ENCODE results near the gene C6orf132.

C6orf132 gene

DNA sequence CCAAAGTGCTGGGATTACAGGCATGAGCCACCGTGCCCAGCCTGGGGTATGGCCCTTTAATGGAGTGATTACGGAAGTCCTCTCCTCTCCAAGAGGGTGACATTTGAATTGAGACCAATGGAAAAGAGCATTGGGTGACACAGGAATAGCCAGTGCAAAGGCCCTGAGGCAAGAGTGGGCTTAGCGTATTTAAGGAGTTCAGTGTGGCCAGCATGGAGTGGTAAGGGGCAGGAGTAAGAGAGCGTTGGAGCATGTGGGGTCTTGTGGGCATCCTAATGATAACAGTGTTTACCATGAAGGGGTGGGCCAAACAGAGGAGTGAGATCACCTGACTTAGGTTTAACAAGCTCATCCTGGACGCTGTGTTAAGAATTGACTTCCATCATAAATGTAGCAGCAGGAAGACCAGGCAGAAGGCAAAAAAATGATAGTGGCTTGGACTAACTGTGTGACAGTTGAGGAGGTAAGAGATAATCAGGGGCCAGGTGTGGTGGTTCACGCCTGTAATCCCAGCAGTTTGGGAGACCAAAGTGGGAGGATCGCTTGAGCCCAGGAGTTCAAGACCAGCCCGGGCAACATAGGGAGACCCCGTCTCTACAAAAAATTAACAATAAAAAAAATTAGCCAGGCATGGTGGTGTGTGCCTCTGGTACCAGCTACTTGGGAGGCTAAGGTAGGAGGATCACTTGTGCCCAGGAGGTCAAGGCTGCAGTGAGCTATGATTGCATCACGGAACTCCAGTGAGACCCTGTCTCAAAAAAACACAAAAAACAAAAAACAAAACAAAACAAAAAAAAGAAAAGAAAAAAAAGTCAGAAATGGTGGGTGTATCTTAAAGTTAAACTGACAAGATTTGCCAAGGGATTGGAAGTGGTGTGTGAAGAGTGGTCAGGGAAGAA is 51.4 kb downstream of the C6orf132 start:
- Histone ChIP-seq H3K4me2 (ENCODE audit: low read depth, low read length) (no peak overlapping the region), H3K9ac (ENCODE audit: low read length) (no peak overlapping the region), H4K20me1 (ENCODE audit: insufficient read depth, low read length) (no peaks in the 10 kb centered on the region), H2AFZ (ENCODE audit: low read length) (no peak overlapping the region), H3K27ac (ENCODE audit: low read length) (no peak overlapping the region), H3K9me2 (replicated peaks; ENCODE audit: insufficient read depth, low read length) (no peaks in the 10 kb centered on the region), H3K4me3 (ENCODE audit: low read length) (no peak overlapping the region), H3K27me3 (replicated peaks; ENCODE audit: insufficient read depth, low read length) (no peaks in the 10 kb centered on the region), H3K9me3 (replicated peaks; ENCODE audit: insufficient read depth, low read length) (no peaks in the 10 kb centered on the region), H3K4me1 (ENCODE audit: low read length) (no peaks in the 10 kb centered on the region), H3K79me2 (ENCODE audit: low read length) (no peaks in the 10 kb centered on the region), H3K36me3 (replicated peaks; ENCODE audit: insufficient read depth, low read length) (no peaks in the 10 kb centered on the region), H3F3A (ENCODE audit: insufficient read depth, low read length) (no peaks in the 10 kb centered on the region)
- DNase-seq = no peak
- TF ChIP-seq EZH2phosphoT487 (IDR thresholded peaks at IDR 0.05; ENCODE audit: low read length) (no peak), EZH2 (optimal IDR thresholded peaks at IDR 0.05; ENCODE audit: low read depth, low read length) (no peak), CTCF (IDR thresholded peaks at IDR 0.05; ENCODE audit: low read length) (no peak)

DNA sequence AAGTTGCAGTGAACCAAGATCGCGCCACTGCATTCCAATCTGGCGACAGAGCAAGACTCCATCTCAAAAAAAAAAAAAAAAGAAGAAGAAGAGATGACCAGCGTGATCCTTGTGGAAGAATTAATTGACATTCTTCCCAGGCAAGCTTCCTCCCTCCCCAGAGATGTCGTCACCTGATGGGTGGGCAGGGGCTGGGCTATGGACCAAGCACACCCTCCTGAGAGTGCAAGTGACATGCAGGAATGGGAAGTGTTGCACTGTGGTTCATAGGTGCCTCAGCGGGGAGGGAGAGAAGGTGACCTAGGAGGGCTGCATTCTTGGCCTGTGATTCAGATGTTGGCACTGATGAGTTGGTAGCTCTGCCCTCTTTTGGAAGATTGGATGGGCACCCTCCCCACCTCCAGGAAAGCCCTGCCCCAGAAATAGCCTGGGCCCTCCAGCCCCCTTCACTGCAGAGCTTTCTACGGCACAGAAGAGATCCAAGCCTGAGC is 54.3 kb downstream of the C6orf132 start:
- DNase-seq = no peak
- no peaks in the 10 kb centered on the region for H3K79me2 ChIP-seq (ENCODE audit: low read length)
- H3K9me2 ChIP-seq (replicated peaks; ENCODE audit: insufficient read depth, low read length) = no peaks in the 10 kb centered on the region
- H3K27ac ChIP-seq (ENCODE audit: low read length) = no peak overlapping the region
- H2AFZ ChIP-seq (ENCODE audit: low read length) = no peak overlapping the region
- H3F3A ChIP-seq (ENCODE audit: insufficient read depth, low read length) = no peaks in the 10 kb centered on the region
- H3K9me3 ChIP-seq (replicated peaks; ENCODE audit: insufficient read depth, low read length) = no peaks in the 10 kb centered on the region
- no peaks in the 10 kb centered on the region for H3K4me1 ChIP-seq (ENCODE audit: low read length)
- no peak overlapping the region for H3K9ac ChIP-seq (ENCODE audit: low read length)
- H3K4me2 ChIP-seq (ENCODE audit: low read depth, low read length) = no peak overlapping the region
- no peak for TF ChIP-seq EZH2 (optimal IDR thresholded peaks at IDR 0.05; ENCODE audit: low read depth, low read length)
- no peak for TF ChIP-seq EZH2phosphoT487 (IDR thresholded peaks at IDR 0.05; ENCODE audit: low read length)
- TF ChIP-seq CTCF (IDR thresholded peaks at IDR 0.05; ENCODE audit: low read length) = no peak
- no peaks in the 10 kb centered on the region for H4K20me1 ChIP-seq (ENCODE audit: insufficient read depth, low read length)
- no peak overlapping the region for H3K4me3 ChIP-seq (ENCODE audit: low read length)
- no peaks in the 10 kb centered on the region for H3K36me3 ChIP-seq (replicated peaks; ENCODE audit: insufficient read depth, low read length)
- no peaks in the 10 kb centered on the region for H3K27me3 ChIP-seq (replicated peaks; ENCODE audit: insufficient read depth, low read length)

DNA sequence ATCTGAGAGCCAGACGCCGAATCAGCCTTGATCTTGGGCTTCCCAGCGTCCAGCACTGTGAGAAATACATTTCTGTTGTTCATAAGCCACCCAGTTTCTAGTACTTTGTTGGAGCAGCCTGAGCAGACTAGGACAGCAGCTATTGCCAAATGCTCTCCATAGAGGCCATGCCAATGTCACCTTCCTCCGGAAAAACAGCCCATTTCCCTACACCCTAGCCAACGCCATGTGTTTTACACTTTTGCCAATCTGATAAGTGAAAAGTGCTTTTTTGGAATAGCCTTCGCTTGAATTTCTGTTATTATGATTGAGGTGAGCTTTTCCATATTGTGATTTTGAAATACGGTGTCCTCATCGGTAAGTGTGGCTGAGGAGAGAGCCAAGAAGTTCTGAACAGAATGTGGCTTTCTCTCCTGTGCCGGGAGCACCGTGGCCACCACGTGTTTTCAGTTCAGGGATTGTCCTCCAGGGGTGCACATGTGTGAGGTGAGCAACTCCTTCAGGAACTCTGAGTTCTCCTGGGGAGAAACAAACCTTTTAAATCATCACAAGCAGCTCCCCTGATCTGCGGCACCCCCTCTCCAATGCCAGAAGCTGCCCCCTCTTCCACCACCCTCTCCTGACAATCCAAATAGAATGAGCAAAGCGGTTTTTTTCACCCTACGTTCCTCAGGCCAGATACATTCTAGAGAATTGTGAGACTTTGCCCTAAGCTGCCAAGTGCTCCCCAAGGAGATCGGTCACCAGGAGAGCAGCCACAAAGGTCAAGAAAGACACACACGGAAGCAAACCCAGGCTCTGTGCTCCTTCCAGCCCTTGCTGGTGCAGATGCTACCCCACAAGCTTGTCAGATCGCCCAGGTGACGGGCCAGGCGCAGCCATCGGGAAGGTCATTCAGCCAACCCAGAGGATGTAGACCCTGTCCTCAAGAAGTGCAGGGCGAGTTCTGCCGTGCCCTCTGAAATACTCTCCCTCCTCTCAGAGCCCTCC is 56.1 kb downstream of the C6orf132 start:
- no peak overlapping the region for H3K4me2 ChIP-seq (ENCODE audit: low read depth, low read length)
- no peak for DNase-seq
- no peak for TF ChIP-seq EZH2 (optimal IDR thresholded peaks at IDR 0.05; ENCODE audit: low read depth, low read length)
- no peak for TF ChIP-seq EZH2phosphoT487 (IDR thresholded peaks at IDR 0.05; ENCODE audit: low read length)
- no peak for TF ChIP-seq CTCF (IDR thresholded peaks at IDR 0.05; ENCODE audit: low read length)

More for the DNA sequence above, 56.1 kb downstream of the C6orf132 start:
- Histone ChIP-seq H3F3A (ENCODE audit: insufficient read depth, low read length) (no peaks in the 10 kb centered on the region), H3K9me3 (replicated peaks; ENCODE audit: insufficient read depth, low read length) (no peaks in the 10 kb centered on the region), H3K27ac (ENCODE audit: low read length) (no peak overlapping the region), H3K4me3 (ENCODE audit: low read length) (no peak overlapping the region), H3K9ac (ENCODE audit: low read length) (no peak overlapping the region), H3K79me2 (ENCODE audit: low read length) (no peaks in the 10 kb centered on the region), H3K9me2 (replicated peaks; ENCODE audit: insufficient read depth, low read length) (no peaks in the 10 kb centered on the region), H2AFZ (ENCODE audit: low read length) (no peak overlapping the region), H3K4me1 (ENCODE audit: low read length) (no peaks in the 10 kb centered on the region), H4K20me1 (ENCODE audit: insufficient read depth, low read length) (no peaks in the 10 kb centered on the region), H3K36me3 (replicated peaks; ENCODE audit: insufficient read depth, low read length) (no peaks in the 10 kb centered on the region), H3K27me3 (replicated peaks; ENCODE audit: insufficient read depth, low read length) (no peaks in the 10 kb centered on the region)

All from MM.1S (cell line).